Skeletal muscle satellite cell (primary cell): ENCODE measurements around the gene SNAI3.

Experiments used
- H3K27me3 ChIP-seq: 2 replicates; pipeline ENCODE4 v1.7.0; 2013; ENCODE audit warnings: low read length; ENCODE audit not compliant: control insufficient read depth, insufficient read depth
- H3K36me3 ChIP-seq: 2 replicates; pipeline ENCODE4 v1.7.0; 2013; ENCODE audit warnings: mild to moderate bottlenecking, control low read depth, low read length; ENCODE audit not compliant: insufficient read depth
- H3K4me1 ChIP-seq: 2 replicates; pipeline ENCODE4 v1.7.0; 2013; ENCODE audit warnings: low read length; ENCODE audit not compliant: control insufficient read depth, insufficient read depth
- H3K4me2 ChIP-seq: 2 replicates; pipeline ENCODE4 v1.7.0; 2013; ENCODE audit warnings: mild to moderate bottlenecking, low read length
- H3K4me3 ChIP-seq: 2 replicates; pipeline ENCODE4 v1.7.0; 2013; ENCODE audit warnings: low read length
- H3K9ac ChIP-seq: 2 replicates; pipeline ENCODE4 v1.7.0; 2013; ENCODE audit warnings: mild to moderate bottlenecking, low read depth, low read length, moderate library complexity
- H3K9me3 ChIP-seq: replicated peaks from 2 replicates; pipeline ENCODE4 v1.7.0; 2013; ENCODE audit warnings: mild to moderate bottlenecking, control low read depth, low read length

The SNAI3 gene

GRCh38 chr16:88719933-88720296 is 33.6 kb upstream of the SNAI3 start:
- Histone ChIP-seq H3K9me3 (no peaks in the 10 kb centered on the region), H3K36me3 (peaks cover 95% of the 10 kb centered on the region), H3K4me3 (no peak overlapping the region), H3K4me1 (no peaks in the 10 kb centered on the region), H3K9ac (no peak overlapping the region), H3K4me2 (no peak overlapping the region), H3K27me3 (no peaks in the 10 kb centered on the region)

GRCh38 chr16:88719267-88719932 is 33.1 kb upstream of the SNAI3 start:
- Histone ChIP-seq H3K4me3 (no peak overlapping the region), H3K9me3 (no peaks in the 10 kb centered on the region), H3K9ac (no peak overlapping the region), H3K4me2 (no peak overlapping the region), H3K27me3 (no peaks in the 10 kb centered on the region), H3K36me3 (peaks cover 95% of the 10 kb centered on the region), H3K4me1 (no peaks in the 10 kb centered on the region)

- peaks cover 96% of the 10 kb centered on the region for H3K36me3 ChIP-seq
- H3K9ac ChIP-seq, result no peak overlapping the region
- H3K4me1 ChIP-seq, result no peaks in the 10 kb centered on the region
- H3K27me3 ChIP-seq, result no peaks in the 10 kb centered on the region
- no peak overlapping the region for H3K4me2 ChIP-seq
- H3K9me3 ChIP-seq, result no peaks in the 10 kb centered on the region
- no peak overlapping the region for H3K4me3 ChIP-seq
These were observed 31.9 kb upstream of the SNAI3 start for GRCh38 chr16:88718178-88718577.

GRCh38 chr16:88716601-88717001 is 30.3 kb upstream of the SNAI3 start:
- H3K9ac ChIP-seq, result no peak overlapping the region
- H3K27me3 ChIP-seq, result no peaks in the 10 kb centered on the region
- no peaks in the 10 kb centered on the region for H3K4me1 ChIP-seq
- H3K9me3 ChIP-seq, result no peaks in the 10 kb centered on the region
- H3K4me2 ChIP-seq, result no peak overlapping the region
- peaks cover 82% of the 10 kb centered on the region for H3K36me3 ChIP-seq
- H3K4me3 ChIP-seq, result no peak overlapping the region

- Histone ChIP-seq H3K9ac (no peak overlapping the region), H3K4me1 (no peaks in the 10 kb centered on the region), H3K36me3 (peaks cover 78% of the 10 kb centered on the region), H3K4me2 (no peak overlapping the region), H3K4me3 (no peak overlapping the region), H3K27me3 (no peaks in the 10 kb centered on the region), H3K9me3 (no peaks in the 10 kb centered on the region)
These were observed 29.9 kb upstream of the SNAI3 start for GRCh38 chr16:88716201-88716600.

- no peak overlapping the region for H3K4me2 ChIP-seq
- no peaks in the 10 kb centered on the region for H3K4me1 ChIP-seq
- H3K27me3 ChIP-seq, result no peaks in the 10 kb centered on the region
- no peak overlapping the region for H3K9ac ChIP-seq
- peaks cover 76% of the 10 kb centered on the region for H3K36me3 ChIP-seq
- H3K9me3 ChIP-seq, result no peaks in the 10 kb centered on the region
- no peak overlapping the region for H3K4me3 ChIP-seq
These were observed 29.2 kb upstream of the SNAI3 start for GRCh38 chr16:88715312-88716190.

GRCh38 chr16:88714420-88715302 is 28.4 kb upstream of the SNAI3 start:
- Histone ChIP-seq H3K27me3 (no peaks in the 10 kb centered on the region), H3K9me3 (no peaks in the 10 kb centered on the region)

GRCh38 chr16:88713568-88714419 is 27.5 kb upstream of the SNAI3 start:
- Histone ChIP-seq H3K4me3 (no peak overlapping the region), H3K27me3 (no peaks in the 10 kb centered on the region), H3K4me1 (no peaks in the 10 kb centered on the region), H3K36me3 (peaks cover 68% of the 10 kb centered on the region), H3K9me3 (no peaks in the 10 kb centered on the region), H3K9ac (no peak overlapping the region), H3K4me2 (no peak overlapping the region)

More at GRCh38 chr16:88714420-88715302, 28.4 kb upstream of the SNAI3 start:
- H3K4me3 ChIP-seq, result no peak overlapping the region
- no peak overlapping the region for H3K4me2 ChIP-seq
- peaks cover 76% of the 10 kb centered on the region for H3K36me3 ChIP-seq
- no peaks in the 10 kb centered on the region for H3K4me1 ChIP-seq
- H3K9ac ChIP-seq, result no peak overlapping the region

- H3K9ac ChIP-seq, result no peak overlapping the region
- no peaks in the 10 kb centered on the region for H3K27me3 ChIP-seq
- H3K36me3 ChIP-seq, result peaks cover 60% of the 10 kb centered on the region
- H3K4me2 ChIP-seq, result no peak overlapping the region
- H3K9me3 ChIP-seq, result no peaks in the 10 kb centered on the region
- no peak overlapping the region for H3K4me3 ChIP-seq
- no peaks in the 10 kb centered on the region for H3K4me1 ChIP-seq
These were observed 26.7 kb upstream of the SNAI3 start for GRCh38 chr16:88713054-88713453.

GRCh38 chr16:88712362-88712979 is 26.2 kb upstream of the SNAI3 start:
- no peak overlapping the region for H3K9ac ChIP-seq
- H3K9me3 ChIP-seq, result no peaks in the 10 kb centered on the region
- H3K4me1 ChIP-seq, result peaks cover 1% of the 10 kb centered on the region
- H3K27me3 ChIP-seq, result no peaks in the 10 kb centered on the region
- peaks cover 54% of the 10 kb centered on the region for H3K36me3 ChIP-seq
- H3K4me2 ChIP-seq, result no peak overlapping the region
- no peak overlapping the region for H3K4me3 ChIP-seq
